ENCODE measurements around the gene CSTB.
A peak's percentile ranks its signal among the peaks of the same experiment; 100 is the strongest.

DNA sequence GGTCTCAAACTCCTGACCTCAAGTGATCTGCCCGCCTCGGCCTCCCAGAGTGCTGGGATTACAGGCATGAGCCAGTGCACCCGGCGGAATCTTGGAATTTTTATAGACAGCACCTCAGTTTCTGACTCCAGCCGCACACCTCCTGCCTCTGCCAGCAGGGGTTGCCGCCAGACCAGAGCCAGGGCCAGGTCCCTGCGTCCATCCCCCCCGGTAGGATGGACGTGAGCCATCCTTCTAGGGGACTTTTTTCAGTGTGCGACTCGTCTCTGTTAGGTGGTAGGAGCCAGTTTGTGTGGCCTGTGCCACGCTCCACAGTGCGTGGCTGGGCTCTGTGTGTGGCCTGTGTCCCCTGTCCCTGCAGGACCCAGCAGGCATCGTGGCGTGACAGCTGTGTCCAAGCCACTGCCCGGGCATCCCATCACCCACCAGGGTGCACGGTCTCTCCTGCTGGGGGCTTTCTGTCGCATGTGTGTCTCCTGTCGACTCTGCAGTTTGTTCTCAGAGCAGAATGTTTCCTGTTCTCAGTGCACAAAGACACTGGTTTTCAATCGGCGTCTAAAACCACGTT, 15.6 kb downstream of the CSTB start:
- TF ChIP-seq, protein P1, sequence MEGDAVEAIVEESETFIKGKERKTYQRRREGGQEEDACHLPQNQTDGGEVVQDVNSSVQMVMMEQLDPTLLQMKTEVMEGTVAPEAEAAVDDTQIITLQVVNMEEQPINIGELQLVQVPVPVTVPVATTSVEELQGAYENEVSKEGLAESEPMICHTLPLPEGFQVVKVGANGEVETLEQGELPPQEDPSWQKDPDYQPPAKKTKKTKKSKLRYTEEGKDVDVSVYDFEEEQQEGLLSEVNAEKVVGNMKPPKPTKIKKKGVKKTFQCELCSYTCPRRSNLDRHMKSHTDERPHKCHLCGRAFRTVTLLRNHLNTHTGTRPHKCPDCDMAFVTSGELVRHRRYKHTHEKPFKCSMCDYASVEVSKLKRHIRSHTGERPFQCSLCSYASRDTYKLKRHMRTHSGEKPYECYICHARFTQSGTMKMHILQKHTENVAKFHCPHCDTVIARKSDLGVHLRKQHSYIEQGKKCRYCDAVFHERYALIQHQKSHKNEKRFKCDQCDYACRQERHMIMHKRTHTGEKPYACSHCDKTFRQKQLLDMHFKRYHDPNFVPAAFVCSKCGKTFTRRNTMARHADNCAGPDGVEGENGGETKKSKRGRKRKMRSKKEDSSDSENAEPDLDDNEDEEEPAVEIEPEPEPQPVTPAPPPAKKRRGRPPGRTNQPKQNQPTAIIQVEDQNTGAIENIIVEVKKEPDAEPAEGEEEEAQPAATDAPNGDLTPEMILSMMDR (conservative IDR thresholded peaks at IDR 0.05): peak; percentile 28; the same call in 1 of the 2 replicates
- no peak for TF ChIP-seq EZH2 (IDR thresholded peaks at IDR 0.05; ENCODE audit: low read depth)
